Measurements from ENCODE around the gene KCNG4. TPM values are rescaled to one million over a fixed set of nuclear protein-coding genes. Genes with fewer than 3 reads are reported as not detected.

Gene KCNG4
- total and polyA plus RNA-seq, 10 of the 15 experiments (the other 5 are each of a cell fraction or from before 2014, with no cell fraction given) = not detected

GRCh38 chr16:84247844-84248243 is 8.0 kb upstream of the KCNG4 start:
- H3K27me3 ChIP-seq (replicated peaks in 1 of 2; ENCODE audit: control insufficient read depth in 2 of 2, insufficient read depth in 2 of 2, low read length in 1 of 2) = peaks cover 0 to 4% of the 10 kb centered on the region in 2 experiments; a peak in 2 of 4 replicates
- H2AFZ ChIP-seq (ENCODE audit: control insufficient read depth, low read depth, low read length) = no peak overlapping the region
- intact Hi-C loops (cut with micrococcal nuclease; ENCODE audit: unreplicated experiment) = no loop called here
- no peaks in the 10 kb centered on the region for H3K79me2 ChIP-seq (ENCODE audit: control insufficient read depth, insufficient read depth, low read length)
- ChIA-PET POLR2A (no interaction called here), SMC1A (ENCODE audit: uncharacterized antibody, unreplicated experiment) (no interaction called here), RAD21 (ENCODE audit: unreplicated experiment) (no interaction called here), CTCF (no interaction called here)
- no peaks in the 10 kb centered on the region; the same call in 2 of the 3 replicates for H3K9me3 ChIP-seq (replicated peaks; ENCODE audit: control insufficient read depth, insufficient read depth, low read length)
- H4K20me1 ChIP-seq (ENCODE audit: control insufficient read depth, insufficient read depth) = no peaks in the 10 kb centered on the region
- ATAC-seq = no peak
- no peak overlapping the region for H3K4me2 ChIP-seq (ENCODE audit: control insufficient read depth, insufficient read depth)
- no peak overlapping the region for H3K27ac ChIP-seq (ENCODE audit: control insufficient read depth, insufficient read depth)
- no peaks in the 10 kb centered on the region for H3K4me1 ChIP-seq (ENCODE audit: control insufficient read depth, insufficient read depth, low read length)
- TF ChIP-seq RELB (IDR thresholded peaks at IDR 0.05; ENCODE audit: low read depth) (no peak), BCL11A (IDR thresholded peaks at IDR 0.05; ENCODE audit: low read depth, low read length) (no peak), SREBF2 (IDR thresholded peaks at IDR 0.05; ENCODE audit: low read length) (no peak), MEF2A (IDR thresholded peaks at IDR 0.05; ENCODE audit: insufficient read depth, low read depth, low read length) (no peak), CBX5 (IDR thresholded peaks at IDR 0.05; ENCODE audit: low read depth) (no peak), TCF7 (IDR thresholded peaks at IDR 0.05; ENCODE audit: borderline replicate concordance) (no peak), NFXL1 (IDR thresholded peaks at IDR 0.05; ENCODE audit: borderline replicate concordance) (no peak), CREM (IDR thresholded peaks at IDR 0.05; ENCODE audit: low read depth) (no peak)
- FAIRE-seq = no peak
- H3K36me3 ChIP-seq (ENCODE audit: control insufficient read depth in 2 of 2, insufficient read depth in 2 of 2, low read length in 1 of 2) = no peaks in the 10 kb centered on the region
- no peak overlapping the region for H3K9ac ChIP-seq (ENCODE audit: control insufficient read depth, insufficient read depth, low read length)
- WGBS (ENCODE audit: insufficient coverage, insufficient replicate concordance, low lambda C conversion rate, missing lambda C conversion rate) = 16% methylated on average over 5 of the region's 5 CpGs
- no TSS peak for BruUV-seq (replicated peaks)
- H3K4me3 ChIP-seq = no peak overlapping the region
- DNase-seq (ENCODE audit: low read depth, low spot score) = no peak
- in situ Hi-C loops (cut with MboI) = no loop called here

Measured in GM12878 (cell line).